Smooth muscle cell (in vitro differentiated cells): ENCODE results near the gene OTOS. TPM values are rescaled to one million over a fixed set of nuclear protein-coding genes. Genes with fewer than 3 reads are reported as not detected.

Source experiments
- DNase-seq: peaks from one replicate; lab custom pipeline; 2025; ENCODE audit not compliant: unreplicated experiment; lab: John Stamatoyannopoulos, UW
- H2AFZ ChIP-seq: fragments of 200-600 bp; sonication (generic); 2 replicates; pipeline ENCODE4 v1.6.0; 2016; ENCODE audit warnings: antibody characterized with exemption, low read depth, mild to moderate bottlenecking
- H3F3A ChIP-seq: fragments of 200-600 bp; sonication (generic); 2 replicates; pipeline ENCODE4 v1.6.0; 2017; ENCODE audit warnings: antibody characterized with exemption, low read depth
- H3K27ac ChIP-seq: fragments of 200-600 bp; sonication (generic); 2 replicates; pipeline ENCODE4 v1.5.1; 2016; ENCODE audit warnings: low read depth, mild to moderate bottlenecking
- H3K27me3 ChIP-seq: fragments of 200-600 bp; sonication (generic); 2 replicates; pipeline ENCODE4 v1.6.1; 2016; ENCODE audit warnings: low read depth, mild to moderate bottlenecking
- H3K36me3 ChIP-seq: fragments of 200-600 bp; sonication (generic); 2 replicates; pipeline ENCODE4 v1.5.1; 2016; ENCODE audit warnings: low read depth
- H3K4me1 ChIP-seq: fragments of 200-600 bp; sonication (generic); 2 replicates; pipeline ENCODE4 v1.5.1; 2016; ENCODE audit warnings: low read depth
- H3K4me2 ChIP-seq: fragments of 200-600 bp; sonication (generic); 2 replicates; pipeline ENCODE4 v1.6.0; 2016; ENCODE audit warnings: mild to moderate bottlenecking
- H3K4me3 ChIP-seq: fragments of 200-600 bp; sonication (generic); 2 replicates; pipeline ENCODE4 v1.5.1; 2016; ENCODE audit warnings: mild to moderate bottlenecking
- H3K79me2 ChIP-seq: fragments of 200-600 bp; sonication (generic); 2 replicates; pipeline ENCODE4 v1.6.0; 2016; ENCODE audit warnings: low read depth, mild to moderate bottlenecking
- H3K9ac ChIP-seq: fragments of 200-600 bp; sonication (generic); 2 replicates; pipeline ENCODE4 v1.6.0; 2016; ENCODE audit warnings: low read depth
- H3K9me3 ChIP-seq: fragments of 200-600 bp; sonication (generic); replicated peaks from 2 replicates; pipeline ENCODE4 v1.5.1; 2016; ENCODE audit warnings: low read depth
- H4K20me1 ChIP-seq: fragments of 200-600 bp; sonication (generic); 2 replicates; pipeline ENCODE4 v1.6.0; 2016; ENCODE audit warnings: low read depth
- WGBS: methylation state at CpG from one replicate; pipeline ENCODE4 v1.1.7; 2016; ENCODE audit warnings: low lambda C conversion rate; 5-methylcytosine and 5-hydroxymethylcytosine counted together
- polyA plus RNA-seq: library from polyadenylated mRNA; unstranded; fragments of >200 nt; fragmentation: Nextera tagmentation; extraction: Ambion mirVana; gene quantifications from 2 replicates; pipeline ENCODE4 v1.2.1, GENCODE V29; 2016
- total RNA-seq: library from RNA; depleted of rRNA; stranded (reverse); fragments of >200 nt; gene quantifications from 2 replicates; pipeline ENCODE4 v1.2.3, GENCODE V29; 2014
- TF ChIP-seq, protein P1 (sequence below): fragments of 200-600 bp; sonication (generic); IDR thresholded peaks from 2 replicates; pipeline ENCODE4 v1.5.1; 2017; ENCODE audit warnings: borderline replicate concordance, mild to moderate bottlenecking, antibody characterized with exemption; ENCODE audit not compliant: insufficient read depth, poor library complexity, severe bottlenecking

Gene OTOS
- total and polyA plus RNA-seq, 2 experiments from 2014 or later, result not detected

GRCh38 chr2:240139011-240139441 is 1.4 kb downstream of the OTOS start:
- Histone ChIP-seq H4K20me1 (peaks cover 13% of the 10 kb centered on the region), H3K9me3 (no peaks in the 10 kb centered on the region), H2AFZ (no peak overlapping the region), H3K27ac (no peak overlapping the region), H3K36me3 (no peaks in the 10 kb centered on the region), H3K4me3 (no peak overlapping the region), H3K4me2 (no peak overlapping the region), H3F3A (no peaks in the 10 kb centered on the region), H3K27me3 (no peaks in the 10 kb centered on the region), H3K9ac (no peak overlapping the region), H3K4me1 (peaks cover 13% of the 10 kb centered on the region), H3K79me2 (peaks cover 18% of the 10 kb centered on the region)
- no peak for DNase-seq
- TF ChIP-seq, protein P1, sequence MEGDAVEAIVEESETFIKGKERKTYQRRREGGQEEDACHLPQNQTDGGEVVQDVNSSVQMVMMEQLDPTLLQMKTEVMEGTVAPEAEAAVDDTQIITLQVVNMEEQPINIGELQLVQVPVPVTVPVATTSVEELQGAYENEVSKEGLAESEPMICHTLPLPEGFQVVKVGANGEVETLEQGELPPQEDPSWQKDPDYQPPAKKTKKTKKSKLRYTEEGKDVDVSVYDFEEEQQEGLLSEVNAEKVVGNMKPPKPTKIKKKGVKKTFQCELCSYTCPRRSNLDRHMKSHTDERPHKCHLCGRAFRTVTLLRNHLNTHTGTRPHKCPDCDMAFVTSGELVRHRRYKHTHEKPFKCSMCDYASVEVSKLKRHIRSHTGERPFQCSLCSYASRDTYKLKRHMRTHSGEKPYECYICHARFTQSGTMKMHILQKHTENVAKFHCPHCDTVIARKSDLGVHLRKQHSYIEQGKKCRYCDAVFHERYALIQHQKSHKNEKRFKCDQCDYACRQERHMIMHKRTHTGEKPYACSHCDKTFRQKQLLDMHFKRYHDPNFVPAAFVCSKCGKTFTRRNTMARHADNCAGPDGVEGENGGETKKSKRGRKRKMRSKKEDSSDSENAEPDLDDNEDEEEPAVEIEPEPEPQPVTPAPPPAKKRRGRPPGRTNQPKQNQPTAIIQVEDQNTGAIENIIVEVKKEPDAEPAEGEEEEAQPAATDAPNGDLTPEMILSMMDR, result no peak
- 92% methylated on average over 15 of the region's 15 CpGs for WGBS

- Histone ChIP-seq H3K9me3 (no peaks in the 10 kb centered on the region), H3K9ac (no peak overlapping the region), H3K4me1 (peaks cover 13% of the 10 kb centered on the region), H3K27ac (no peak overlapping the region), H3K27me3 (no peaks in the 10 kb centered on the region), H2AFZ (no peak overlapping the region), H3K79me2 (peaks cover 18% of the 10 kb centered on the region), H3K4me3 (no peak overlapping the region), H3K36me3 (no peaks in the 10 kb centered on the region), H3K4me2 (no peak overlapping the region), H4K20me1 (peaks cover 13% of the 10 kb centered on the region), H3F3A (no peaks in the 10 kb centered on the region)
- TF ChIP-seq, protein P1, result no peak
- WGBS, result 89% methylated on average over 9 of the region's 9 CpGs
- DNase-seq, result no peak
Observed at GRCh38 chr2:240138254-240138984, 2.0 kb downstream of the OTOS start.

DNA sequence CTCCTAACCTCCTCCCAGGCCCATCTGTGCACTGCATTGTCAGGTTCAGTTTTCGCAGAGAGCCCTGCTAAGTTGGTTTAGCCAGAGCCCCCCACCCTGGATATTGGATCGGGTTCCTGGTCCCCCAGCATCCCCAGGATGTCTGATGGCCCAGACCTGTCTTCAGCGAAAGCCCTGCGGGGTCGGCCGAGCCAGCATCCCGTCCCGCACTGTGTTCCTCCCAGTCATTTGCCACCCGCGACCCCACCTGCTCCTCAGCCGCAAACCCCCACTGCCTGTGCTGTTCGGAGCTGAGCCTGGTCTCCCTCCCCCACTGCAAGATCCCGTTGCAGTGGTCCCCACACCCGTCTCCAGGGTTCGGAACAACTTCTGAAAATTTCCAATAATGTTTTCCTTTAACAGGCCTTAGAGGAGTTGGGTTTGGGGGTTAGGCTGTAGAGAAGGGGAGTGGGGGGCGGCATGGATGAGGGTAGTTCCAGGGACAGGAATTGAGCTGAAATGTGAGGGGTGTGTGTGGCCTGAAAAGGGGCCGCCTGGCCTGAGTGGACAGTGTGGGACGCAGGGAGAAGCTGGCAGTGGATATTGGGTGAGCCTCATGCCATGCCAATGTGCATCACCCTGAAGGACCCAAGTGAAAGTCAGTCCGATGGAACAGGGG is 2.7 kb downstream of the OTOS start:
- H3K9me3 ChIP-seq, result no peaks in the 10 kb centered on the region
- no peak overlapping the region for H3K9ac ChIP-seq
- TF ChIP-seq, protein P1, result no peak
- no peak overlapping the region for H3K4me3 ChIP-seq
- H3K27ac ChIP-seq, result no peak overlapping the region
- peaks cover 13% of the 10 kb centered on the region for H4K20me1 ChIP-seq
- H3F3A ChIP-seq, result no peaks in the 10 kb centered on the region
- peaks cover 13% of the 10 kb centered on the region for H3K4me1 ChIP-seq
- no peak overlapping the region for H2AFZ ChIP-seq
- no peak for DNase-seq
- 93% methylated on average over 19 of the region's 19 CpGs for WGBS
- H3K79me2 ChIP-seq, result peaks cover 18% of the 10 kb centered on the region
- H3K4me2 ChIP-seq, result no peak overlapping the region
- no peaks in the 10 kb centered on the region for H3K27me3 ChIP-seq
- H3K36me3 ChIP-seq, result peaks cover 1% of the 10 kb centered on the region
